OCI-LY1 (cell line): Measurements from ENCODE around the gene KRTAP25-1.

Experiments used
- EZH2 ChIP-seq: fragments of 200-600 bp; sonication (generic), shearing (Covaris generic); IDR thresholded peaks from 2 replicates; pipeline ENCODE4 v1.8.0; 2017; ENCODE audit warnings: borderline replicate concordance, mixed run types, mild to moderate bottlenecking, antibody characterized with exemption, low read length, moderate library complexity, mixed read lengths
- TF ChIP-seq, protein P1 (sequence below): fragments of 200-600 bp; sonication (generic), shearing (Covaris generic); IDR thresholded peaks from 2 replicates; pipeline ENCODE4 v1.5.1; 2017; ENCODE audit warnings: mild to moderate bottlenecking, antibody characterized with exemption, low read length, moderate library complexity, mixed read lengths

DNA sequence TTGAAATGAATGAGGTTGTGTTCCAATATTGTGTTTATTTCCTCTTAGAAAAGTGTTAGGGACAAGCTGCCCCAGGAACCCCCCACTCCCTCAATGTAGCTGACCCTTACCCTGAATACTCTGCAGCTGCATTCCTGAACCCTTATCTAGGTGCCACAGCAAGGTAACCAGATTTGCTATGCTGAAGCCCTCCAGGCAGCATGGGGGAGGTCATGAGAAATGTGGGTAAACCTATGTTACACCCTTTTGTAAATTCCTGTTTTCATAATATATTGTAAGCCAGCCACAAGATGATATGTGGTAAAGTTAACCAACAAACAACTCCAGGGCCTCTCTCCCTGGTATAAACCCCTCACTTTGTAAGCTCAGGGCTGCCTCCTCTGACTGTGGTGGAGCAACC, 45.6 kb downstream of the KRTAP25-1 start:
- TF ChIP-seq, protein P1, sequence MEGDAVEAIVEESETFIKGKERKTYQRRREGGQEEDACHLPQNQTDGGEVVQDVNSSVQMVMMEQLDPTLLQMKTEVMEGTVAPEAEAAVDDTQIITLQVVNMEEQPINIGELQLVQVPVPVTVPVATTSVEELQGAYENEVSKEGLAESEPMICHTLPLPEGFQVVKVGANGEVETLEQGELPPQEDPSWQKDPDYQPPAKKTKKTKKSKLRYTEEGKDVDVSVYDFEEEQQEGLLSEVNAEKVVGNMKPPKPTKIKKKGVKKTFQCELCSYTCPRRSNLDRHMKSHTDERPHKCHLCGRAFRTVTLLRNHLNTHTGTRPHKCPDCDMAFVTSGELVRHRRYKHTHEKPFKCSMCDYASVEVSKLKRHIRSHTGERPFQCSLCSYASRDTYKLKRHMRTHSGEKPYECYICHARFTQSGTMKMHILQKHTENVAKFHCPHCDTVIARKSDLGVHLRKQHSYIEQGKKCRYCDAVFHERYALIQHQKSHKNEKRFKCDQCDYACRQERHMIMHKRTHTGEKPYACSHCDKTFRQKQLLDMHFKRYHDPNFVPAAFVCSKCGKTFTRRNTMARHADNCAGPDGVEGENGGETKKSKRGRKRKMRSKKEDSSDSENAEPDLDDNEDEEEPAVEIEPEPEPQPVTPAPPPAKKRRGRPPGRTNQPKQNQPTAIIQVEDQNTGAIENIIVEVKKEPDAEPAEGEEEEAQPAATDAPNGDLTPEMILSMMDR: no peak
- no peak for TF ChIP-seq EZH2
